B cell (primary cell): Measurements from ENCODE around the gene ZIC2.

ENCODE experiments used
- CTCF ChIP-seq: fragments of 200-600 bp; IDR thresholded peaks from one replicate; pipeline ENCODE4 v1.8.0; 2022; ENCODE audit warnings: antibody characterized with exemption, mild to moderate bottlenecking
- EZH2 ChIP-seq: IDR thresholded peaks from 2 replicates; pipeline ENCODE4 v1.6.1; 2012; ENCODE audit warnings: borderline replicate concordance, low read depth, mild to moderate bottlenecking, moderate library complexity, low read length; ENCODE audit not compliant: insufficient read depth, poor library complexity, severe bottlenecking

GRCh38 chr13:99960663-99961311 lies 20.8 kb upstream of the ZIC2 start:
- TF ChIP-seq CTCF, result no peak
- TF ChIP-seq EZH2, result no peak
